ENCODE measurements around the gene MDM4. TPM values are rescaled to one million over a fixed set of nuclear protein-coding genes. Genes with fewer than 3 reads are reported as not detected.
A peak's percentile ranks its signal among the peaks of the same experiment; 100 is the strongest.

The MDM4 gene
- total RNA-seq, 2 donors from 2014 or later, result 72.9 to 125 TPM

- no peaks in the 10 kb centered on the region for H3K27me3 ChIP-seq
- WGBS, 2 donors, result 85 to 86% methylated on average over 5 of the region's 5 CpGs
- no peak for ATAC-seq
- TF ChIP-seq POLR2A (IDR thresholded peaks at IDR 0.05) (no peak), CTCF (IDR thresholded peaks at IDR 0.05) (no peak)
- H3K27ac ChIP-seq, result no peak overlapping the region
- no peak overlapping the region for H3K4me3 ChIP-seq
- no peaks in the 10 kb centered on the region for H3K36me3 ChIP-seq (replicated peaks in 1 of 2; ENCODE audit: insufficient read depth in 1 of 2, low read depth in 2 of 2)
- DNase-seq, result no peak
- H3K9me3 ChIP-seq, result no peaks in the 10 kb centered on the region
- intact Hi-C loops (cut with DNase I), result no loop called here
- peaks cover 12% of the 10 kb centered on the region for H3K4me1 ChIP-seq
Observed at GRCh38 chr1:204487256-204487615, 29.0 kb upstream of the MDM4 start.

- Histone ChIP-seq H3K27ac (peak overlapping the region in 1 of 4 donors; percentile 10), H3K4me3 (no peak overlapping the region), H3K36me3 (replicated peaks in 1 of 2; ENCODE audit: insufficient read depth in 1 of 2, low read depth in 2 of 2) (no peaks in the 10 kb centered on the region), H3K9me3 (no peaks in the 10 kb centered on the region), H3K27me3 (no peaks in the 10 kb centered on the region), H3K4me1 (peaks cover 36% of the 10 kb centered on the region)
- intact Hi-C loops (cut with DNase I), result no loop called here
- no peak for ATAC-seq
- TF ChIP-seq CTCF (IDR thresholded peaks at IDR 0.05), result no peak
- TF ChIP-seq POLR2A (IDR thresholded peaks at IDR 0.05), result no peak
- DNase-seq, result no peak
Observed at GRCh38 chr1:204491655-204492054, 24.6 kb upstream of the MDM4 start.

GRCh38 chr1:204493145-204493983, 22.8 kb upstream of the MDM4 start:
- no peaks in the 10 kb centered on the region for H3K36me3 ChIP-seq (replicated peaks in 1 of 2; ENCODE audit: insufficient read depth in 1 of 2, low read depth in 2 of 2)
- 6 to 14% methylated on average over 13 to 15 of the region's 15 CpGs for WGBS, 2 donors
- no peaks in the 10 kb centered on the region for H3K9me3 ChIP-seq
- peak; percentile 40 for ATAC-seq
- peak; percentile 68 to 85 (median 80) for DNase-seq
- peak overlapping the region; percentile 82 to 96 (median 94) for H3K27ac ChIP-seq
- peak overlapping the region in 1 of 2 donors; percentile 74 for H3K4me3 ChIP-seq
- peaks cover 36% of the 10 kb centered on the region for H3K4me1 ChIP-seq
- TF ChIP-seq CTCF (IDR thresholded peaks at IDR 0.05) (no peak), POLR2A (IDR thresholded peaks at IDR 0.05) (no peak)
- intact Hi-C loops (cut with DNase I), result no loop called here
- no peaks in the 10 kb centered on the region for H3K27me3 ChIP-seq

GRCh38 chr1:204493984-204494280, 22.3 kb upstream of the MDM4 start:
- peak overlapping the region; percentile 57 to 74 for H3K4me3 ChIP-seq
- no peaks in the 10 kb centered on the region for H3K36me3 ChIP-seq (replicated peaks in 1 of 2; ENCODE audit: insufficient read depth in 1 of 2, low read depth in 2 of 2)
- TF ChIP-seq CTCF (IDR thresholded peaks at IDR 0.05), result no peak
- peak in 2 of 3 donors; percentile 57 to 58 for TF ChIP-seq POLR2A (IDR thresholded peaks at IDR 0.05)
- DNase-seq, result peak; percentile 82 to 92 (median 92)
- peak; percentile 83 for ATAC-seq
- intact Hi-C loops (cut with DNase I), result no loop called here
- 0% methylated on average over 1 to 12 of the region's 14 CpGs for WGBS, 2 donors
- peak overlapping the region; percentile 82 to 96 (median 94) for H3K27ac ChIP-seq
- no peaks in the 10 kb centered on the region for H3K9me3 ChIP-seq
- peaks cover 36% of the 10 kb centered on the region for H3K4me1 ChIP-seq
- no peaks in the 10 kb centered on the region for H3K27me3 ChIP-seq

Measured in body of pancreas (tissue), 4 donors.